Neural progenitor cell (in vitro differentiated cells): ENCODE measurements around the gene ASB3. TPM values are rescaled to one million over a fixed set of nuclear protein-coding genes. Genes with fewer than 3 reads are reported as not detected.

ENCODE experiments used
- DNase-seq: peaks from one replicate; pipeline ENCODE4 v3.0.0-alpha.2; 2016; ENCODE audit warnings: low spot score
- H2AFZ ChIP-seq: fragments of 200-600 bp; sonication (generic); replicated peaks from 2 replicates; pipeline ENCODE4 v1.6.1; 2016; ENCODE audit warnings: antibody characterized with exemption
- H3F3A ChIP-seq: fragments of 200-600 bp; sonication (generic); 2 replicates; pipeline ENCODE4 v1.6.1; 2016; ENCODE audit warnings: antibody characterized with exemption, low read depth
- H3K27ac ChIP-seq: fragments of 200-600 bp; sonication (generic); 2 replicates; pipeline ENCODE4 v1.5.1; 2016; ENCODE audit warnings: mild to moderate bottlenecking
- H3K27me3 ChIP-seq: fragments of 200-600 bp; sonication (generic); 2 replicates; pipeline ENCODE4 v1.6.1; 2016; ENCODE audit warnings: mild to moderate bottlenecking, moderate library complexity
- H3K36me3 ChIP-seq: fragments of 200-600 bp; sonication (generic); 2 replicates; pipeline ENCODE4 v1.5.1; 2016
- H3K4me1 ChIP-seq: fragments of 200-600 bp; sonication (generic); 2 replicates; pipeline ENCODE4 v1.6.1; 2016; ENCODE audit warnings: mixed run types
- H3K4me2 ChIP-seq: fragments of 200-600 bp; sonication (generic); 2 replicates; pipeline ENCODE4 v1.6.1; 2016
- H3K4me3 ChIP-seq: fragments of 200-600 bp; sonication (generic); 2 replicates; pipeline ENCODE4 v1.5.1; 2016
- H3K79me2 ChIP-seq: fragments of 200-600 bp; sonication (generic); 2 replicates; pipeline ENCODE4 v1.6.1; 2016; ENCODE audit warnings: low read depth
- H3K9ac ChIP-seq: fragments of 200-600 bp; sonication (generic); 2 replicates; pipeline ENCODE4 v1.6.1; 2016
- H3K9me3 ChIP-seq: fragments of 200-600 bp; sonication (generic); 2 replicates; pipeline ENCODE4 v1.5.1; 2016; ENCODE audit warnings: low read depth
- H4K20me1 ChIP-seq: fragments of 200-600 bp; sonication (generic); 2 replicates; pipeline ENCODE4 v1.6.1; 2016; ENCODE audit warnings: low read depth
- H3K27ac Mint-ChIP-seq: 3 replicates; pipeline ENCODE4 v1.8.0; 2021; ENCODE audit warnings: mixed read lengths
- H3K27me3 Mint-ChIP-seq: 2 replicates; pipeline ENCODE4 v1.8.0; 2022; ENCODE audit warnings: low read depth, mild to moderate bottlenecking, inconsistent platforms, moderate library complexity, mixed read lengths; ENCODE audit not compliant: insufficient read depth
- H3K36me3 Mint-ChIP-seq: 3 replicates; pipeline ENCODE4 v1.8.0; 2021; ENCODE audit warnings: mixed read lengths
- H3K4me1 Mint-ChIP-seq: 3 replicates; pipeline ENCODE4 v1.8.0; 2021; ENCODE audit warnings: mixed read lengths
- H3K4me3 Mint-ChIP-seq: 3 replicates; pipeline ENCODE4 v1.8.0; 2021; ENCODE audit warnings: mild to moderate bottlenecking, moderate library complexity, mixed read lengths
- H3K9me3 Mint-ChIP-seq: 3 replicates; pipeline ENCODE4 v1.8.0; 2020; ENCODE audit warnings: mixed read lengths
- EZH2 ChIP-seq: fragments of 200-600 bp; sonication (generic); IDR thresholded peaks from 2 replicates; pipeline ENCODE4 v1.6.1; 2017; ENCODE audit warnings: antibody characterized with exemption, mild to moderate bottlenecking, moderate library complexity
- EZH2phosphoT487 ChIP-seq: fragments of 200-600 bp; sonication (generic); IDR thresholded peaks from 2 replicates; pipeline ENCODE4 v1.6.1; 2017; ENCODE audit warnings: antibody characterized with exemption
- total RNA-seq: library from RNA; depleted of rRNA; stranded (reverse); fragments of >200 nt; gene quantifications from 2 replicates; pipeline ENCODE4 v1.2.3, GENCODE V29; 2015; ENCODE audit warnings: low replicate concordance
- TF ChIP-seq, protein P1 (sequence below): fragments of 200-600 bp; sonication (generic); IDR thresholded peaks from 2 replicates; pipeline ENCODE4 v1.5.1; 2017; ENCODE audit warnings: antibody characterized with exemption, mild to moderate bottlenecking

Gene ASB3
- total RNA-seq, 1 donor from 2014 or later, result 71.9 TPM

DNA sequence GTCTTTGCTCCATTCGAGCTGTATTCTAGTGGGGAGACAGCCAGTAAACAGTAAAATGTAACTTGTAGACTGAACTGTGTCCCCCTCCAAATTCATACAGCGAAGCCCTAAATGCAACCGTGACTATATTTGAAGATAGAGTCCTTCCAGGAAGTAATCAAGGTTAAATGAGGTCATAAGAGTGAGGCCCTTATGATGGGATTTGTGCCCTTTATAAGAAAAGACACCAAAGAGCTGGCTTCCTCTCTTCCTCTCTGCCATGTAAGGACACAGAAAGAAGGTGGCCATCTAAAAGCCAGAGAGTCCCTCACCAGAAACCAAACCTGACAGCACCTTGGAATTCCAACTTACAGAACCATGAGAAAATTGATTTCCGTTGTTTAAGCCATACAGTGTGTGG is 41.6 kb upstream of the ASB3 start:
- no peaks in the 10 kb centered on the region for H3K27me3 ChIP-seq
- H2AFZ ChIP-seq, result no peak overlapping the region
- Mint-ChIP-seq H3K4me3 (no peak overlapping the region), H3K27me3 (no peaks in the 10 kb centered on the region), H3K4me1 (peaks cover 12% of the 10 kb centered on the region), H3K9me3 (no peaks in the 10 kb centered on the region), H3K27ac (no peak overlapping the region), H3K36me3 (no peaks in the 10 kb centered on the region)
- H3K9ac ChIP-seq, result no peak overlapping the region
- no peaks in the 10 kb centered on the region for H4K20me1 ChIP-seq
- peaks cover 13% of the 10 kb centered on the region for H3F3A ChIP-seq
- H3K27ac ChIP-seq, result peak overlapping the region; percentile 39
- peaks cover 19% of the 10 kb centered on the region for H3K4me1 ChIP-seq
- H3K4me3 ChIP-seq, result no peak overlapping the region
- H3K4me2 ChIP-seq, result no peak overlapping the region
- no peaks in the 10 kb centered on the region for H3K79me2 ChIP-seq
- no peak for DNase-seq
- no peaks in the 10 kb centered on the region for H3K36me3 ChIP-seq
- TF ChIP-seq EZH2 (no peak), EZH2phosphoT487 (no peak)
- TF ChIP-seq, protein P1, sequence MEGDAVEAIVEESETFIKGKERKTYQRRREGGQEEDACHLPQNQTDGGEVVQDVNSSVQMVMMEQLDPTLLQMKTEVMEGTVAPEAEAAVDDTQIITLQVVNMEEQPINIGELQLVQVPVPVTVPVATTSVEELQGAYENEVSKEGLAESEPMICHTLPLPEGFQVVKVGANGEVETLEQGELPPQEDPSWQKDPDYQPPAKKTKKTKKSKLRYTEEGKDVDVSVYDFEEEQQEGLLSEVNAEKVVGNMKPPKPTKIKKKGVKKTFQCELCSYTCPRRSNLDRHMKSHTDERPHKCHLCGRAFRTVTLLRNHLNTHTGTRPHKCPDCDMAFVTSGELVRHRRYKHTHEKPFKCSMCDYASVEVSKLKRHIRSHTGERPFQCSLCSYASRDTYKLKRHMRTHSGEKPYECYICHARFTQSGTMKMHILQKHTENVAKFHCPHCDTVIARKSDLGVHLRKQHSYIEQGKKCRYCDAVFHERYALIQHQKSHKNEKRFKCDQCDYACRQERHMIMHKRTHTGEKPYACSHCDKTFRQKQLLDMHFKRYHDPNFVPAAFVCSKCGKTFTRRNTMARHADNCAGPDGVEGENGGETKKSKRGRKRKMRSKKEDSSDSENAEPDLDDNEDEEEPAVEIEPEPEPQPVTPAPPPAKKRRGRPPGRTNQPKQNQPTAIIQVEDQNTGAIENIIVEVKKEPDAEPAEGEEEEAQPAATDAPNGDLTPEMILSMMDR, result no peak
- no peaks in the 10 kb centered on the region for H3K9me3 ChIP-seq

DNA sequence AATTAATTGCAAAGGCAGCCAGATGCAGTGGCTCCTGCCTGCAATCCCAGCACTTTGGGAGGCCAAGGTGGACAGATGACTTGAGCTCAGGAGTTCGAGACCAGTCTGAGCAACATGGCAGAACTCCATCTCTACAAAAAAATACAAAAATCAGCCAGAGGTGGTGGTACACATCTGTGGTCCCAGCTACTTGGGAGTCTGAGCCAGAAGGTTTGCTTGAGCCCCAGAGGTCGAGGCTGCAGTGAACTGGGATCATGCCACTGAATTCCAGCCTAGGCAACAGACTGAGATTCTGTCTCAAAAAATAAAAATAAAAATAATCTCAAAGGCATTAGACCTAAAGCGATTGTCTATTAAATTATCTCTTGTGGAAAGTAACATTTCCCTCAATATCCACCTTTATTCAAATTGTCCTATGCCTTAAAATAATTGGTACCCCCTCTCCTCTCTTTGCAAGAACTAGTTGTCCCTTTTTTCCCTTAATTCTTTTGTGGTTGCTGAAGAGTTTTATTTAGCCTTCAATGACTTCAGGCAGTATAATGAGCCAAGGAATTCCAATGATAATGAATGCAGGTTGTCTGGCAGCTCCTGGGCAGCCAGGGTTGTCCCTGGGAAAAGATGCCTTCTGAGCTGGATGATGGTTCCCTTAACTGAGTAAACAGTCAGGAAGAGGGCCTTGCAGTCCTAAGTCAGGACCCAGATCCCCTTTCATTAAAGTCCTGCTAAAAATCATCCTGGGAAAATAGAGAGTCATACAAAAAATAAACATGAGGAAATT is 40.8 kb upstream of the ASB3 start:
- Mint-ChIP-seq H3K27ac (peak overlapping the region; percentile 7), H3K4me3 (no peak overlapping the region), H3K27me3 (no peaks in the 10 kb centered on the region), H3K9me3 (no peaks in the 10 kb centered on the region), H3K4me1 (peaks cover 12% of the 10 kb centered on the region), H3K36me3 (no peaks in the 10 kb centered on the region)
- H3K9me3 ChIP-seq, result no peaks in the 10 kb centered on the region
- no peaks in the 10 kb centered on the region for H3K27me3 ChIP-seq
- H2AFZ ChIP-seq, result no peak overlapping the region
- peak overlapping the region; percentile 24 for H3K4me2 ChIP-seq
- no peaks in the 10 kb centered on the region for H3K36me3 ChIP-seq
- peak; percentile 47 for DNase-seq
- H3F3A ChIP-seq, result peaks cover 13% of the 10 kb centered on the region
- H3K79me2 ChIP-seq, result no peaks in the 10 kb centered on the region
- H3K27ac ChIP-seq, result peak overlapping the region; percentile 39
- H4K20me1 ChIP-seq, result no peaks in the 10 kb centered on the region
- H3K9ac ChIP-seq, result no peak overlapping the region
- no peak overlapping the region for H3K4me3 ChIP-seq
- H3K4me1 ChIP-seq, result peaks cover 19% of the 10 kb centered on the region
- TF ChIP-seq EZH2phosphoT487, result no peak
- no peak for TF ChIP-seq EZH2
- TF ChIP-seq, protein P1, result no peak

DNA sequence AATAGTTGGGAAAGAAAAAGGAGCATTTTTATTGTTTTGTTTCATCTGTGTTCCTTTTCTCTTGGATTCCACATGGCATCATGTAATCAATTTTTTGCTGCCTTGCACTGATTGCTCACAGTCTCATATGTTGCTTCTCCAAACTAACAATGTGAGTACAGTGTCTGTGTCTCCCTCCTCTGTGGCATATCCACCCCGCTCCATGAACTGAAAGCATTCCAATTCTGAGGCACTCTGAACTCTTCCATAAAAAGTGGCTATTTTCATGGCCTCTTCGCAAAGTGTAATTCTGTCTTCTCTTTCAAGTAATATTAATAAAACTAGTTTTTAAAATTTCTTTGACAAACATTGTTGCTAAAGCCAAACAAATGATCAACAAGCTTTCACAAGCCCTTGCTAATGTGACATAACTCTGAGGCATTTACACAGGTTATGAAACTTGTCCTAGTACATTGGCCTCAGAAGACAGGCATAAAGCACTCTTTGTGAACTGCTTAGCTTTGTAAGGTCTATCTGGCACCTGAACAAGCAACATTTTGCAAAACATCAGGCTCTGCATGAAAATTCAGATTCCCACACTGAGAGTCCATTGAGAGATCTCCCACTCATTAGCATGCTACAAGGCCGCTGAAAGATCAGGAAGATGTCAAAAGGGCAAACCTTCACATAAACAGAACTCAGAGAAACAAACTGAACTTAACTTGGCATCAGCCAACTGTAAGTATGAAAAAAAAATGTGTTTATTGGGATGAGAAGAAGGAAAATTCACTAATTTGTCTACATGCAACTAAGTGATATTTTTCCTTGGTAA is 40.0 kb upstream of the ASB3 start:
- Mint-ChIP-seq H3K27me3 (no peaks in the 10 kb centered on the region), H3K4me1 (peaks cover 12% of the 10 kb centered on the region), H3K36me3 (no peaks in the 10 kb centered on the region), H3K27ac (no peak overlapping the region), H3K9me3 (no peaks in the 10 kb centered on the region), H3K4me3 (no peak overlapping the region)
- Histone ChIP-seq H3K9me3 (no peaks in the 10 kb centered on the region), H3K9ac (no peak overlapping the region), H3K4me3 (no peak overlapping the region), H3K27ac (peak overlapping the region; percentile 39), H3K27me3 (no peaks in the 10 kb centered on the region), H2AFZ (no peak overlapping the region), H3K4me2 (no peak overlapping the region), H4K20me1 (no peaks in the 10 kb centered on the region), H3K4me1 (peaks cover 19% of the 10 kb centered on the region), H3F3A (peaks cover 13% of the 10 kb centered on the region), H3K79me2 (no peaks in the 10 kb centered on the region), H3K36me3 (no peaks in the 10 kb centered on the region)
- no peak for DNase-seq
- TF ChIP-seq EZH2 (no peak), EZH2phosphoT487 (no peak)
- TF ChIP-seq, protein P1, result no peak
